Measurements from ENCODE around the gene KDM1B. TPM values are rescaled to one million over a fixed set of nuclear protein-coding genes. Genes with fewer than 3 reads are reported as not detected.

The KDM1B gene
- total and polyA plus RNA-seq, 2 of the 8 experiments (the other 6 are each of a cell fraction or from before 2014, with no cell fraction given), result 3.7 to 7.5 TPM

GRCh38 chr6:18177286-18177965 is 22.2 kb downstream of the KDM1B start:
- no peak overlapping the region for H3K56ac ChIP-seq (replicated peaks; ENCODE audit: insufficient read length, low read depth, low read length)
- H4K8ac ChIP-seq (ENCODE audit: extremely low read depth, insufficient read depth, low read length), result no peak overlapping the region
- H3K23me2 ChIP-seq (ENCODE audit: low read depth, low read length), result no peaks in the 10 kb centered on the region
- no peak overlapping the region for H2BK5ac ChIP-seq (ENCODE audit: low read depth, low read length)
- no peak overlapping the region for H3K4me3 ChIP-seq (ENCODE audit: extremely low read depth in 1 of 4, insufficient read depth in 2 of 4, low read depth in 3 of 4, low read length in 4 of 4)
- H2BK120ac ChIP-seq (replicated peaks; ENCODE audit: low read depth, low read length), result no peak overlapping the region
- 0 out of 7 replicates have a peak, but pooled peaks cover 0 to 2% (median 0%) of the 10 kb centered on the region in 4 experiments for H3K4me1 ChIP-seq (replicated peaks in 1 of 4; ENCODE audit: control insufficient read depth in 3 of 4, insufficient read depth in 4 of 4, low read length in 3 of 4)
- no peak overlapping the region for H3K9ac ChIP-seq (replicated peaks in 1 of 4; ENCODE audit: extremely low read depth in 1 of 4, low read depth in 3 of 4, low read length in 3 of 4)
- no peak overlapping the region for H3K23ac ChIP-seq (ENCODE audit: insufficient read length)
- H3K27ac ChIP-seq (ENCODE audit: low read depth, low read length), result no peak overlapping the region
- no peak for TF ChIP-seq GTF2F1 (IDR thresholded peaks at IDR 0.05; ENCODE audit: borderline replicate concordance, low read depth, low read length)
- no peak for TF ChIP-seq EZH2 (IDR thresholded peaks at IDR 0.05; ENCODE audit: low read depth, low read length, severe bottlenecking)
- no peak for TF ChIP-seq HDAC6 (IDR thresholded peaks at IDR 0.05; ENCODE audit: low read depth, low read length)
- TF ChIP-seq CHD1 (IDR thresholded peaks at IDR 0.05; ENCODE audit: low read depth, low read length), result no peak
- TF ChIP-seq SIN3A (conservative IDR thresholded peaks at IDR 0.05 in 1 of 2, IDR thresholded peaks at IDR 0.05 in 1 of 2; ENCODE audit: low read depth in 1 of 2, low read length in 2 of 2), result no peak
- no peak overlapping the region for H2AFZ ChIP-seq (ENCODE audit: low read length)
- FAIRE-seq (no peak), DNase-seq (ENCODE audit: low read depth in 1 of 2, low spot score in 2 of 2) (no peak)
- 91% methylated on average over 4 of the region's 4 CpGs; no CpG with 5 or more reads in 1 of the 2 experiments for WGBS, 2 experiments (ENCODE audit: extremely low coverage in 1 of 2, insufficient coverage in 1 of 2, insufficient read length in 1 of 2, insufficient replicate concordance in 2 of 2, low coverage in 1 of 2, low lambda C conversion rate in 2 of 2, missing lambda C conversion rate in 1 of 2)
- H2BK12ac ChIP-seq (ENCODE audit: low read depth, low read length), result no peak overlapping the region
- H3K79me2 ChIP-seq (ENCODE audit: control insufficient read depth in 1 of 2, insufficient read depth in 2 of 2, low read length in 2 of 2), result no peaks in the 10 kb centered on the region; a peak in 1 of 4 replicates
- H3K4ac ChIP-seq (replicated peaks; ENCODE audit: insufficient read length, low read depth, low read length), result no peak overlapping the region
- no peak overlapping the region for H3K4me2 ChIP-seq (ENCODE audit: insufficient read depth in 1 of 2, low read depth in 2 of 2, low read length in 2 of 2)
- no peaks in the 10 kb centered on the region for H3K9me3 ChIP-seq (ENCODE audit: insufficient read depth in 2 of 2, low read depth in 1 of 2, low read length in 1 of 2)
- H2BK15ac ChIP-seq (ENCODE audit: low read length), result no peak overlapping the region
- POLR2A ChIA-PET (ENCODE audit: partially characterized antibody), result no interaction called here
- CTCF ChIA-PET (ENCODE audit: partially characterized antibody), result interaction anchor here (0.7 kb wide), 1 partner anchor 70 kb away, joined by 3 read pairs; no protein-coding TSS in a partner anchor
- no peak overlapping the region for H4K5ac ChIP-seq (ENCODE audit: insufficient read length, low read depth, low read length)
- no peak overlapping the region for H3K14ac ChIP-seq (ENCODE audit: insufficient read length)
- no peak overlapping the region for H2AK5ac ChIP-seq (ENCODE audit: low read depth, low read length)
- H3K27me3 ChIP-seq (replicated peaks in 1 of 4; ENCODE audit: control insufficient read depth in 3 of 4, extremely low read depth in 1 of 4, insufficient read depth in 3 of 4, low read length in 3 of 4), result no peaks in the 10 kb centered on the region
- no peaks in the 10 kb centered on the region for H3K79me1 ChIP-seq (ENCODE audit: low read depth, low read length)
- no peak overlapping the region for H3K18ac ChIP-seq (ENCODE audit: extremely low read depth, low read length)
- no peaks in the 10 kb centered on the region; a peak in 1 of 8 replicates for H3K36me3 ChIP-seq (ENCODE audit: control insufficient read depth in 2 of 4, insufficient read depth in 4 of 4, low read length in 3 of 4)
- no peaks in the 10 kb centered on the region for H4K20me1 ChIP-seq (replicated peaks in 1 of 2; ENCODE audit: control insufficient read depth in 1 of 2, insufficient read depth in 2 of 2, low read length in 2 of 2)
- no peak overlapping the region for H4K91ac ChIP-seq (replicated peaks; ENCODE audit: insufficient read length, low read length)
- H2BK20ac ChIP-seq (ENCODE audit: low read length), result no peak overlapping the region
